Testis (tissue), 2 donors: ENCODE results near the gene HDAC7.

Source experiments
- CTCF ChIP-seq, 3 experiments: fragments of 450-650 bp in 2 of 3; fragments of 200-600 bp in 1 of 3; sonication (generic) in 1 of 3; IDR thresholded peaks; one replicate each; pipeline ENCODE4 v1.5.1; 2016 to 2019; ENCODE audit warnings: antibody characterized with exemption in 3 of 3, mild to moderate bottlenecking in 2 of 3, moderate library complexity in 1 of 3
- POLR2A ChIP-seq: fragments of 450-650 bp; IDR thresholded peaks from one replicate; pipeline ENCODE4 v1.6.1; 2017; ENCODE audit warnings: antibody characterized with exemption, mild to moderate bottlenecking, moderate library complexity

GRCh38 chr12:47772094-47772660 lies 47.5 kb downstream of the HDAC7 start:
- TF ChIP-seq CTCF (IDR thresholded peaks at IDR 0.05) (no peak), POLR2A (no peak)
